KMS-11 (cell line): Measurements from ENCODE around the gene LSM12.

Experiments used
- H2AFZ ChIP-seq: fragments of 200-600 bp; sonication (generic); 2 replicates; pipeline ENCODE4 v1.6.1; 2016; ENCODE audit warnings: antibody characterized with exemption, mixed run types, low read depth
- H3K27ac ChIP-seq: fragments of 200-600 bp; sonication (generic); 2 replicates; pipeline ENCODE4 v1.6.1; 2016; ENCODE audit warnings: mild to moderate bottlenecking, mixed run types
- H3K27me3 ChIP-seq: fragments of 200-600 bp; sonication (generic); 2 replicates; pipeline ENCODE4 v1.6.1; 2017; ENCODE audit warnings: mild to moderate bottlenecking, low read depth, mixed run types, moderate library complexity; ENCODE audit not compliant: insufficient read depth
- H3K36me3 ChIP-seq: fragments of 200-600 bp; sonication (generic); 2 replicates; pipeline ENCODE4 v1.6.1; 2017; ENCODE audit warnings: mild to moderate bottlenecking, mixed run types; ENCODE audit not compliant: insufficient read depth
- H3K4me1 ChIP-seq: fragments of 200-600 bp; sonication (generic); 2 replicates; pipeline ENCODE4 v1.6.1; 2016; ENCODE audit warnings: mild to moderate bottlenecking, low read depth, mixed run types; ENCODE audit not compliant: poor library complexity, severe bottlenecking
- H3K4me2 ChIP-seq: fragments of 200-600 bp; sonication (generic); 2 replicates; pipeline ENCODE4 v1.7.0; 2016; ENCODE audit warnings: mild to moderate bottlenecking, mixed run types
- H3K4me3 ChIP-seq: fragments of 200-600 bp; sonication (generic); IDR thresholded peaks from 2 replicates; pipeline ENCODE4 v1.6.1; 2017; ENCODE audit warnings: low read depth, low read length, mixed read lengths; ENCODE audit not compliant: insufficient read depth
- H3K79me2 ChIP-seq: fragments of 200-600 bp; sonication (generic); 2 replicates; pipeline ENCODE4 v1.6.1; 2016; ENCODE audit warnings: low read depth, mixed run types; ENCODE audit not compliant: insufficient read depth
- H3K9ac ChIP-seq: fragments of 200-600 bp; sonication (generic); 2 replicates; pipeline ENCODE4 v1.6.1; 2016; ENCODE audit warnings: mild to moderate bottlenecking, mixed run types
- H4K20me1 ChIP-seq: fragments of 200-600 bp; sonication (generic); 2 replicates; pipeline ENCODE4 v1.6.1; 2016; ENCODE audit warnings: mild to moderate bottlenecking, mixed run types; ENCODE audit not compliant: insufficient read depth
- TF ChIP-seq, protein P1 (sequence below): fragments of 200-600 bp; sonication (generic); conservative IDR thresholded peaks from 2 replicates; pipeline ENCODE4 v1.6.1; 2017; ENCODE audit warnings: low read depth, mild to moderate bottlenecking, antibody characterized with exemption, low read length, moderate library complexity, mixed read lengths

The LSM12 gene

DNA sequence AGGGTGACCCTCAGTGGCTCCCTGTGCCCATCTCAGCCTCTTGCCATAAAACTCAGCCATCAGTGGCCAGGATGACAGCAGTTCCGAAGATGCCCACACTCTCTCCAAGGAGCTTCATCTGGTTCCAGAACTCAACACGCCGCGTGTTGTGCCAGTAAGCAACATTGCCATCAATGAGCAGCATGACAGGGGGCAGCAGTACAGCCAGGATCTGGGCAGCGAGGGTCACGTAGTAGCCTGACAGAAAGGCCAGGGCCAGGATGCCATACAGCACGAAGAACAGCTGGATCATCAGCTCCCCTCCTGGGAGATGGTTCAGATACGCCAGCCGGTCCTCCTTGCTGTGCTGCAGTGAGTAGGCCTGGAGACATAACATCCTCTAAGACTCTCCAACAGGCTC is 54.6 kb downstream of the LSM12 start:
- Histone ChIP-seq H3K27me3 (no peaks in the 10 kb centered on the region), H3K9ac (no peak overlapping the region), H4K20me1 (no peaks in the 10 kb centered on the region), H3K4me2 (no peak overlapping the region), H3K27ac (no peak overlapping the region), H2AFZ (no peak overlapping the region), H3K79me2 (no peaks in the 10 kb centered on the region; the same call in 1 of the 2 replicates), H3K4me3 (no peak overlapping the region), H3K36me3 (no peaks in the 10 kb centered on the region), H3K4me1 (peaks cover 37% of the 10 kb centered on the region)
- TF ChIP-seq, protein P1, sequence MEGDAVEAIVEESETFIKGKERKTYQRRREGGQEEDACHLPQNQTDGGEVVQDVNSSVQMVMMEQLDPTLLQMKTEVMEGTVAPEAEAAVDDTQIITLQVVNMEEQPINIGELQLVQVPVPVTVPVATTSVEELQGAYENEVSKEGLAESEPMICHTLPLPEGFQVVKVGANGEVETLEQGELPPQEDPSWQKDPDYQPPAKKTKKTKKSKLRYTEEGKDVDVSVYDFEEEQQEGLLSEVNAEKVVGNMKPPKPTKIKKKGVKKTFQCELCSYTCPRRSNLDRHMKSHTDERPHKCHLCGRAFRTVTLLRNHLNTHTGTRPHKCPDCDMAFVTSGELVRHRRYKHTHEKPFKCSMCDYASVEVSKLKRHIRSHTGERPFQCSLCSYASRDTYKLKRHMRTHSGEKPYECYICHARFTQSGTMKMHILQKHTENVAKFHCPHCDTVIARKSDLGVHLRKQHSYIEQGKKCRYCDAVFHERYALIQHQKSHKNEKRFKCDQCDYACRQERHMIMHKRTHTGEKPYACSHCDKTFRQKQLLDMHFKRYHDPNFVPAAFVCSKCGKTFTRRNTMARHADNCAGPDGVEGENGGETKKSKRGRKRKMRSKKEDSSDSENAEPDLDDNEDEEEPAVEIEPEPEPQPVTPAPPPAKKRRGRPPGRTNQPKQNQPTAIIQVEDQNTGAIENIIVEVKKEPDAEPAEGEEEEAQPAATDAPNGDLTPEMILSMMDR: no peak

GRCh38 chr17:44010966-44011647 is 55.4 kb downstream of the LSM12 start:
- Histone ChIP-seq H3K4me3 (no peak overlapping the region), H3K27ac (no peak overlapping the region), H2AFZ (no peak overlapping the region), H3K36me3 (no peaks in the 10 kb centered on the region), H3K4me2 (no peak overlapping the region; the same call in 1 of the 2 replicates), H3K9ac (no peak overlapping the region), H3K27me3 (peaks cover 1% of the 10 kb centered on the region), H4K20me1 (no peaks in the 10 kb centered on the region), H3K79me2 (no peaks in the 10 kb centered on the region; the same call in 1 of the 2 replicates), H3K4me1 (peaks cover 38% of the 10 kb centered on the region)
- TF ChIP-seq, protein P1: no peak

DNA sequence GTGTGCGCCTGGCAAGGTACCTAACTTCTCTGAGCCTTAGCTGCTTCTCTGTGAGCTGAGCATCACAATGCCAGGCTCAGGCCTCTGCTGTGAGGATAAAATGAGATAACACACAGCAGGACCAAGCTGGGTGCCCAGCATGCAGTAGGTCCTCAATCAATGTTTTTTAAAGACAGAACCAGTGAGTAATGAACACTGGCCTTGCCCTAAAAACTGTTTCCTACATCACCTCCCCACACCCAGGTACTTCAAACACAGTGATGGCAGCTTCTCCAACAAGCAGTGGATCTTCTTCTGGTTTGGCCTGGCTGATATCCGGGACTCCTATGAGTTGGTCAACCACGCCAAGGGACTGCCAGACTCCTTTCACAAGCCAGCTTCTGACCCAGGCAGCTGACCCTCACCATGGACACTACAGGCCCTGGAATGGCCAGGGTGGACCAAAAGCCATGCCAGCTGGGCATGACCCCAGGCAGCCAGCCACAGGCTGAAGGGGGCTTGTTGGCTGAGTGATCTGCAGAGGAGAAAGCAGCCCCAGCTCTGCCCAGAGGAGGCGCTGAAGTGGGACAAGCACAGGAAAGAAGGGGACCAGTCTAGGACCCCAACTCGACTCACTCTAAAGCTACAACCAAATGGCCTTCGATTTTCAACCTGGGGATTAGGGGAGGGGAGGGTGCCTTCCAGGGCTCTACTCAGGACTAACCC is 58.1 kb downstream of the LSM12 start:
- no peak overlapping the region for H2AFZ ChIP-seq
- H3K4me1 ChIP-seq: peaks cover 28% of the 10 kb centered on the region
- no peak overlapping the region for H3K27ac ChIP-seq
- peak overlapping the region; percentile 97; the same call in 1 of the 2 replicates for H3K4me2 ChIP-seq
- H3K27me3 ChIP-seq: peaks cover 9% of the 10 kb centered on the region
- no peak overlapping the region for H3K4me3 ChIP-seq
- TF ChIP-seq, protein P1: no peak
- H3K79me2 ChIP-seq: no peaks in the 10 kb centered on the region; the same call in 1 of the 2 replicates
- no peak overlapping the region for H3K9ac ChIP-seq
- H3K36me3 ChIP-seq: no peaks in the 10 kb centered on the region
- H4K20me1 ChIP-seq: no peaks in the 10 kb centered on the region

GRCh38 chr17:44007346-44008204 is 58.9 kb downstream of the LSM12 start:
- H3K4me1 ChIP-seq: peaks cover 28% of the 10 kb centered on the region
- peak overlapping the region; percentile 97 for H3K4me2 ChIP-seq
- no peaks in the 10 kb centered on the region for H3K36me3 ChIP-seq
- H3K27ac ChIP-seq: no peak overlapping the region
- H4K20me1 ChIP-seq: no peaks in the 10 kb centered on the region
- H3K27me3 ChIP-seq: peaks cover 9% of the 10 kb centered on the region
- no peak overlapping the region for H3K4me3 ChIP-seq
- TF ChIP-seq, protein P1: 0 out of 2 replicates have a peak, but pooled peaks have one; percentile 5
- peak overlapping the region; percentile 25; the same call in 1 of the 2 replicates for H3K9ac ChIP-seq
- H3K79me2 ChIP-seq: no peaks in the 10 kb centered on the region
- peak overlapping the region; percentile 98 for H2AFZ ChIP-seq
